Sigmoid colon (tissue), 7 donors: ENCODE data around the gene PROK1. TPM values are rescaled to one million over a fixed set of nuclear protein-coding genes. Genes with fewer than 3 reads are reported as not detected.

Experiments
- DNase-seq: peaks from one replicate; pipeline ENCODE4 v3.0.0-alpha.2; 2019
- H3K27ac ChIP-seq, 4 donors: fragments of 200-600 bp; sonication (generic); one replicate each; pipeline ENCODE4 v1.5.1; 2016 to 2019; ENCODE audit warnings: mild to moderate bottlenecking in 1 of 4
- H3K27me3 ChIP-seq, 3 donors: fragments of 200-600 bp; sonication (generic); one replicate each; pipeline ENCODE4 v1.5.1; 2019; ENCODE audit warnings: mild to moderate bottlenecking in 1 of 3
- H3K36me3 ChIP-seq, 4 donors: fragments of 200-600 bp; sonication (generic); one replicate each; pipeline ENCODE4 v1.5.1; 2016 to 2019
- H3K4me1 ChIP-seq, 4 donors: fragments of 200-600 bp; sonication (generic); one replicate each; pipeline ENCODE4 v1.5.1; 2017 to 2019
- H3K4me3 ChIP-seq, 4 donors: fragments of 200-600 bp; sonication (generic); one replicate each; pipeline ENCODE4 v1.5.1; 2017 to 2019; ENCODE audit warnings: mild to moderate bottlenecking in 2 of 4, moderate library complexity in 1 of 4
- H3K9me3 ChIP-seq, 4 donors: fragments of 200-600 bp in 3 of 4; sonication (generic) in 3 of 4; one replicate each; pipeline versions ENCODE4 v1.5.1 to v1.6.1; 2013 to 2019
- EP300 ChIP-seq, 4 donors: sonication (generic); formaldehyde crosslinking; IDR thresholded peaks; one replicate each; pipeline ENCODE4 v1.6.1; 2017; ENCODE audit warnings: antibody characterized with exemption in 4 of 4
- POLR2A ChIP-seq, 2 donors: fragments of 450-650 bp; IDR thresholded peaks; one replicate each; pipeline ENCODE4 v1.6.1; 2016; ENCODE audit warnings: antibody characterized with exemption in 2 of 2, mild to moderate bottlenecking in 2 of 2, moderate library complexity in 2 of 2
- POLR2AphosphoS5 ChIP-seq, 4 donors: sonication (generic); formaldehyde crosslinking; IDR thresholded peaks; one replicate each; pipeline ENCODE4 v1.6.1; 2017; ENCODE audit warnings: antibody characterized with exemption in 4 of 4
- WGBS, 2 donors: extraction: QIAGEN DNeasy Blood & Tissue Kit; methylation state at CpG; one replicate each; pipeline ENCODE4 v1.1.7; 2013; 5-methylcytosine and 5-hydroxymethylcytosine counted together
- intact Hi-C: fragments of 100-400 bp; cut with DNase I; formaldehyde crosslinking; loops from one replicate; pipeline ENCODE4 v1.15.1; 2023
- polyA plus RNA-seq, 3 donors: library from polyadenylated mRNA; stranded (reverse); fragments of 200-250 nt; gene quantifications; one replicate each; pipeline ENCODE4 v1.2.3, GENCODE V29; 2013
- total RNA-seq, 4 donors: library from RNA; depleted of rRNA; stranded (reverse); fragments of >200 nt; gene quantifications; one replicate each; pipeline ENCODE4 v1.1.0, GENCODE V29; 2016
- TF ChIP-seq, protein P1 (sequence below), 4 experiments: fragments of 450-650 bp in 3 of 4; fragments of 200-600 bp in 1 of 4; IDR thresholded peaks; one replicate each; pipeline ENCODE4 v1.5.1; 2016 to 2019; ENCODE audit warnings: antibody characterized with exemption in 4 of 4, mild to moderate bottlenecking in 3 of 4, moderate library complexity in 2 of 4
- donor health status: healthy with polysubstance abuse.
- donor health status: Bipolar disorder and iron deficiency.
- donor health status: healthy.

Gene PROK1
- total and polyA plus RNA-seq, 7 donors: 0.09 to 3.2 (median 0.46) TPM; not detected in 4

DNA sequence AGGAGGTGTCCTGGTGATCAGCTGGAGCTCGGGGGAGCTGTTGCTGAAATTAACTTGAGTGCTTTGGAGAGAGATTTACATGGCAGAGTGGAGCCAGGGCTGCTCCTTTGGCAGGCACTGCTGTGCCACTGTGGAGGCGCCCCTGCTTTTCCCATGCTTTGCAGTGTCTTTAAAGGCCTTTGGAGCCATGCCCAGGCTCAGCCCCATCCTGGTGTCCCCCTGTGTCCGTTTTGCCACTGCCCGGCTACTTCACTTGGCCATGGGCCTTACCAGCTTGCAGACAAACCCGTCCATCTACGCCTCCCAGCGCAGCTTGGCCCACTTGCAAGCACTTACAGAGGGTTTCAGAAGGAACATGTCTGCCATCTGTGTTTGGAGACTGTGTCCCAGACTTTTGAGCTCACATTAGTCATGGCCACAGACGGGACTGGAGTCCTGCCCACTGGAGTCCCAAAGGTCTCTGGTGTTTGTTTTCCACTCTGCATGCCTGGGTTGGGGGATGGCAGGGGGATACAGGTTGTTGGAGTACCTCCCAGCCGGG lies 25.3 kb upstream of the PROK1 start:
- intact Hi-C loops: no loop called here
- Histone ChIP-seq H3K4me3 (no peak overlapping the region), H3K36me3 (no peaks in the 10 kb centered on the region), H3K27ac (no peak overlapping the region), H3K9me3 (no peaks in the 10 kb centered on the region), H3K27me3 (peaks cover 0 to 4% (median 0%) of the 10 kb centered on the region in 3 donors), H3K4me1 (no peaks in the 10 kb centered on the region)
- WGBS, 2 donors: 73 to 83% methylated on average over 9 of the region's 9 CpGs
- TF ChIP-seq, protein P1, sequence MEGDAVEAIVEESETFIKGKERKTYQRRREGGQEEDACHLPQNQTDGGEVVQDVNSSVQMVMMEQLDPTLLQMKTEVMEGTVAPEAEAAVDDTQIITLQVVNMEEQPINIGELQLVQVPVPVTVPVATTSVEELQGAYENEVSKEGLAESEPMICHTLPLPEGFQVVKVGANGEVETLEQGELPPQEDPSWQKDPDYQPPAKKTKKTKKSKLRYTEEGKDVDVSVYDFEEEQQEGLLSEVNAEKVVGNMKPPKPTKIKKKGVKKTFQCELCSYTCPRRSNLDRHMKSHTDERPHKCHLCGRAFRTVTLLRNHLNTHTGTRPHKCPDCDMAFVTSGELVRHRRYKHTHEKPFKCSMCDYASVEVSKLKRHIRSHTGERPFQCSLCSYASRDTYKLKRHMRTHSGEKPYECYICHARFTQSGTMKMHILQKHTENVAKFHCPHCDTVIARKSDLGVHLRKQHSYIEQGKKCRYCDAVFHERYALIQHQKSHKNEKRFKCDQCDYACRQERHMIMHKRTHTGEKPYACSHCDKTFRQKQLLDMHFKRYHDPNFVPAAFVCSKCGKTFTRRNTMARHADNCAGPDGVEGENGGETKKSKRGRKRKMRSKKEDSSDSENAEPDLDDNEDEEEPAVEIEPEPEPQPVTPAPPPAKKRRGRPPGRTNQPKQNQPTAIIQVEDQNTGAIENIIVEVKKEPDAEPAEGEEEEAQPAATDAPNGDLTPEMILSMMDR (IDR thresholded peaks at IDR 0.05): no peak
- TF ChIP-seq EP300 (IDR thresholded peaks at IDR 0.05) (no peak), POLR2AphosphoS5 (IDR thresholded peaks at IDR 0.05) (no peak), POLR2A (IDR thresholded peaks at IDR 0.05) (no peak)
- peak; percentile 61 for DNase-seq

DNA sequence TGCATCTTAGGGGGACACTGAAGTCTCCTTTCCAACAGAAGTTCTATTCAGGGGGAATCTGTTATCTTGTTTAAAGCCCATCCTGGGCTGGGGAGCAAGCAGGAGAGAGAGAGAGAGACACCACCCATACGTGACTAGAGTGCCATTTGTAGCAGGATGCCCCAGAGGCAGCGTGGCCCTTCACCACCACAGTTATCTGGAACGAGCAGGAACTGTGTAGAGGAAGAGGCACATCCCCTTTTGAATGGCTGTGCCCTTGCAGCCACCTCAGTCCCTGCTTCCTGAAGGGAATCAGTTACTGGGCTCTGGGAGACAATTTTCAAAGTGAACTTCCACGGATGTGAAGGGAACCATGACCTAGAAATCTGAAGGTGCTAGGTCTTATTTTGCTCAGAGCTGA lies 24.1 kb upstream of the PROK1 start:
- WGBS, 2 donors: 33 to 67% methylated on average over 4 of the region's 4 CpGs
- Histone ChIP-seq H3K4me3 (no peak overlapping the region), H3K36me3 (no peaks in the 10 kb centered on the region), H3K4me1 (no peaks in the 10 kb centered on the region), H3K27ac (no peak overlapping the region), H3K27me3 (peaks cover 0 to 7% (median 0%) of the 10 kb centered on the region in 3 donors), H3K9me3 (no peaks in the 10 kb centered on the region)
- DNase-seq: no peak
- intact Hi-C loops: no loop called here
- TF ChIP-seq EP300 (IDR thresholded peaks at IDR 0.05) (no peak), POLR2A (IDR thresholded peaks at IDR 0.05) (no peak), POLR2AphosphoS5 (IDR thresholded peaks at IDR 0.05) (no peak)
- TF ChIP-seq, protein P1 (IDR thresholded peaks at IDR 0.05): no peak

DNA sequence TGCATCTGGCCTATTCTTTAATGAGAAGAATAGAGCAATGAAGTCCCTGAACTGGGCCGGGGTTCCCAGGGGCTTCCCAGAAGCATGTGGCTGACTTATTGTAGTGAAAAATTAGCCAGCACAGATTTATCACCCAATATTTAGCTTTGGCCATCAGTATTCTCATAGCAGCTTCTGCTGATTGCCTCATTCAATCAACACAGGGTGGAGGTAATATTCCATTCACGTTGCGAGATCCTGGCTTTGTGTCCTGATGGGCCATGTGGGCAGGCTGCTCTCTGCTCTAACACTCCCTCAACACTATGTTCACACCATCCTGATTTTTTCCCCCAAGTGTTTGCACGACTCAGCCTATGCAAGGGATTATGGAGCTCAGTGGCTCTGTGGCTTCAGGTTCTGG lies 22.0 kb upstream of the PROK1 start:
- intact Hi-C loops: no loop called here
- Histone ChIP-seq H3K27me3 (peaks cover 0 to 7% (median 0%) of the 10 kb centered on the region in 3 donors), H3K4me3 (no peak overlapping the region), H3K4me1 (no peaks in the 10 kb centered on the region), H3K36me3 (no peaks in the 10 kb centered on the region), H3K9me3 (no peaks in the 10 kb centered on the region), H3K27ac (no peak overlapping the region)
- 68 to 80% methylated on average over 4 of the region's 4 CpGs for WGBS, 2 donors
- no peak for TF ChIP-seq POLR2A (IDR thresholded peaks at IDR 0.05)
- TF ChIP-seq, protein P1 (IDR thresholded peaks at IDR 0.05): no peak
- no peak for TF ChIP-seq EP300 (IDR thresholded peaks at IDR 0.05)
- TF ChIP-seq POLR2AphosphoS5 (IDR thresholded peaks at IDR 0.05): no peak
- peak; percentile 24 for DNase-seq

DNA sequence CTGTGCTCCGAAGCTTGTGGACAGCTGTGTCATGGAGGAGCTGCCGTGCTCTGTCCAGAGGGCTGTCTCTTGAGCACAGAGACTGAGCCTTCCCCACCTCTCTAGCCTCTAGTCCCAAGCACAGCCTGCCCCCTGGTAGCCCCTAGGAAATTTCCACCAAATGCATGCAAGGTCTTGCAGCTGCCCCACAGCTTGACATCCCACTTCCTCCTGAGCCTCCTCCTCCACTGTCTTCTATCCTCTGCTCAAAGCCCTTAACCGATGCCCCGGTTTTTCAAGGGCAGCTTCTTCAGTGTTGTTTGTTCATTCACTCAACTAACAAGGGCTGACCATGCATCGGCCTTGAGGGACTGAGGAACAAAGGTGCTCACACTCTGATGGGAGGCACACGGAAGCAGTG lies 20.6 kb upstream of the PROK1 start:
- TF ChIP-seq, protein P1 (IDR thresholded peaks at IDR 0.05): no peak
- TF ChIP-seq POLR2AphosphoS5 (IDR thresholded peaks at IDR 0.05) (no peak), POLR2A (IDR thresholded peaks at IDR 0.05) (no peak), EP300 (IDR thresholded peaks at IDR 0.05) (no peak)
- intact Hi-C loops: no loop called here
- H3K27ac ChIP-seq: no peak overlapping the region
- H3K4me1 ChIP-seq: no peaks in the 10 kb centered on the region
- 48 to 66% methylated on average over 6 of the region's 6 CpGs for WGBS, 2 donors
- no peaks in the 10 kb centered on the region for H3K36me3 ChIP-seq
- no peak overlapping the region for H3K4me3 ChIP-seq
- no peaks in the 10 kb centered on the region for H3K9me3 ChIP-seq
- peaks cover 0 to 7% (median 0%) of the 10 kb centered on the region in 3 donors for H3K27me3 ChIP-seq
- peak; percentile 36 for DNase-seq

DNA sequence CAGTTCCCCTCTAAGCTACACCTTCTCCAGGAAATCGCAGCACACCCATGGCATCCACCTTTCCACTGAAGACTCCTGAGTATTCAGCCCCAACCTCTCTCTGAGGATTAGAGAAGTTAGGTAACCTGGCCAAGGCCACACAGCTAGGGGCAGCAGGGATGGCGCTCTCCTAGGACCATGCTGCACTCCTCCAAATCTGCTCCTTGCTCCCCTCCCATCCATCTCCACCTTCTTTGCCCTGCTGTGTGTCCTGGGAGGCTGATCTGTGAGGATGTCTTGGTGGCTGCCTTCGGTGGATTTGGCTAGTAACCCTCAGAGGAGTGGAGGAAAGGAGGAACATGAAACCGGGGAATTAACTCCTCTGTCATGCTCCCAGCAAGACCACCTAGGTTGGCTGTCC lies 20.0 kb upstream of the PROK1 start:
- H3K27me3 ChIP-seq: peaks cover 0 to 7% (median 0%) of the 10 kb centered on the region in 3 donors
- TF ChIP-seq, protein P1 (IDR thresholded peaks at IDR 0.05): no peak
- TF ChIP-seq POLR2AphosphoS5 (IDR thresholded peaks at IDR 0.05): no peak
- TF ChIP-seq POLR2A (IDR thresholded peaks at IDR 0.05): no peak
- TF ChIP-seq EP300 (IDR thresholded peaks at IDR 0.05): no peak
- H3K36me3 ChIP-seq: no peaks in the 10 kb centered on the region
- no peaks in the 10 kb centered on the region for H3K9me3 ChIP-seq
- no peak overlapping the region for H3K4me3 ChIP-seq
- 81 to 90% methylated on average over 4 of the region's 4 CpGs for WGBS, 2 donors
- peak; percentile 19 for DNase-seq
- intact Hi-C loops: no loop called here
- H3K27ac ChIP-seq: no peak overlapping the region
- H3K4me1 ChIP-seq: no peaks in the 10 kb centered on the region
